Central memory CD4-positive, alpha-beta T cell (primary cell): ENCODE results near the gene TXNRD2.

Experiments
- DNase-seq: peaks from one replicate; pipeline ENCODE4 v3.0.0; 2022

Gene TXNRD2

GRCh38 chr22:19965771-19966709 lies 24.4 kb upstream of the TXNRD2 start:
- no peak for DNase-seq

DNA sequence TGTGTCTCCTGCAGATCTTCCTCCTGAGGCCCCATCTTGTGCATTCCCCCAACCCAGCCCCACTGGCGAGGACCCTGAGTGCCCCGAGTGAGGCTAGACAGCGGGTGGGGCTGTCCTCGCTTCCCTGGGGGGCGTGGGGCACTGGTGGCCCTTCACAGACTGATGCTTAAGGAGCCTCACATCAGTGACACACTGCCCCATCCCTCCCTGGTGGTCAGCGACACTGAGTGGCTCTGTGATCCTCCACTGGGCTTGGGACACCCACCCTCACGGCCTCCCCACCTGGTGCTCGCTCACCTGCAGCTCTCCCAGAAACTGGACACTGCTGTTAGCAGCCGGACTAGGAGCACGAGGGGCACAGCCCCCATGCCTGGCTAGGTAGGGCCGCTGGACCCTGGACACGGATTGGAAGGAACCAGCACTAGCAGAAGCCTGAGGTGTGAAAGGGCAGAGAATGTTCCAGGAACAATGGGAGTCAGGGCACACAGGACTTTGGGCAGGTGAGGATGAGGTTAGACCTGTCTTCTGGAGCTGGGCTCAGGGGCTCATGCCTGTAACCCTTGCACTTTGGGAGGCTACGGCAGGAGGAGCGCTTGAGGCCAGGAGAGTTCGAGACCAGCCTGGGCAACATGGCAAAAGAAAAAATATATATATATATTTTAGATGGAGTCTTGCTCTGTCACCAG lies 23.2 kb upstream of the TXNRD2 start:
- no peak for DNase-seq

- no peak for DNase-seq
These were observed 22.4 kb upstream of the TXNRD2 start for GRCh38 chr22:19963863-19964642.

GRCh38 chr22:19962909-19963806 lies 21.5 kb upstream of the TXNRD2 start:
- DNase-seq: no peak

- peak; percentile 45 for DNase-seq
These were observed 20.8 kb upstream of the TXNRD2 start for GRCh38 chr22:19962246-19962908.

- no peak for DNase-seq
These were observed 20.2 kb upstream of the TXNRD2 start for GRCh38 chr22:19961868-19962245.

DNA sequence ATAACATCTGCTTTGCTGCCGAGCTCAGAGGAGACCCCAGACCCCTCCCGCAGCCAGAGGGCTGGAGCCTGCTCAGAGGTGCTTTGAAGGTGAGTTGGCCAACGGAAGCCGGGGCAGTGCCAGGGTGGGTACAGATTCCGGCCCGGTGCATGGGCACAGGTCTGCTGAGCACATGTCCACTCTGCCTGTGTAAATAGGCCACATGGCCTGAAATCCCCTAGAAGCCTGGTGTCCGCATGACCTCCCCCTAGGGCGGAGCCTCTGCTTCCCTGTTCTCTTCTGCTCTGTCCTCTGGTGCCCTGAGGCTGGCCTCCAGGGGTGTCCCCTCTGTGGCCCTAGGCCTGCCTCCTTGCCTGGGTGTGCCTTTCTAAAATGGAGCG lies 19.6 kb upstream of the TXNRD2 start:
- DNase-seq: no peak

GRCh38 chr22:19960491-19961200 lies 19.0 kb upstream of the TXNRD2 start:
- DNase-seq: no peak

- DNase-seq: no peak
These were observed 18.2 kb upstream of the TXNRD2 start for GRCh38 chr22:19959587-19960490.

GRCh38 chr22:19959043-19959586 lies 17.5 kb upstream of the TXNRD2 start:
- DNase-seq: no peak

DNA sequence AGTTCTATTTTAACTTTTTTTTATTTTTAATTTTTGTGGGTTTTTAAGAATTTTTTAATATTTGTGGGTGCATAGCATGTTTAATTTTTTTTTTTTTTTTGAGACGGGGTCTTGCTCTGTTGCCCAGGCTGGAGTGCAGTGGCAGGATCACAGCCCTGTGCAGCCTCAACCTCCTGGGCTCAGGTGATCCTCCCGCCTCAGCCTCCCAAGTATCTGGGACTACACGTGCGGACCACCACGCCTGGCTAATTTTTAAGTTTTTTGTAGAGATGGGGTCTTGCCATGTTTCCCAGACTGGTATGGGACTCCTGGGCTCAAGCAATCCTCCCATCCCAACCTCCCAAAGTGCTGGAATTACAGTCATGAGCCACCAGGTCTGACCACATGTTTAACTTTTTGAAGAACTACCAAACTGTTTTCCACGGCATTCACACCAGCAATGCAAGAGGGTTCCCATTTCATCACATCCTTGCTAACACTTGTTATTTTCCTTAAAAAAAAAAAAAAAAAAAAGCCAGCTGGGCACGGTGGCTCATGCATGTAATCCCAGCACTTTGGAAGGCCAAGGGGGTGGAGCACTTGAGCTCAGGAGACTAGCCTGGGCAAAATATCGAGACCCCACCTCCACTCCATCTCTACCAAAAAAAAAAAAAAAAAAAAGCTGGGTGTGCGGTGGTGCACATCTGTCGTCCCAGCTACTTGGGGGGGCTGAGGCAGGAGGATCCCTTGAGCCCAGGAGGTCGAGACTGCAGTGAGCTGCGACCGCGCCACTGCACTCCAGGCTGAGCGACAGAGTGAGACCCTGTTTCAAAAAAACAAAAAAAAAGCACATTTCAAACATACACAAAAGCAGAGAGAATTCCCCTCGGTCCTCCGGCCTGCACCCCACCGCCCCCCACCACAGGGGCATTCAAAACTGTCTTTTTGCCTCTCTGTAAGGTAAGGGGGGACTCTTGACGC lies 16.7 kb upstream of the TXNRD2 start:
- DNase-seq: no peak

- no peak for DNase-seq
These were observed 15.8 kb upstream of the TXNRD2 start for GRCh38 chr22:19957445-19957844.

- no peak for DNase-seq
These were observed 13.9 kb upstream of the TXNRD2 start for GRCh38 chr22:19955241-19956128.

DNA sequence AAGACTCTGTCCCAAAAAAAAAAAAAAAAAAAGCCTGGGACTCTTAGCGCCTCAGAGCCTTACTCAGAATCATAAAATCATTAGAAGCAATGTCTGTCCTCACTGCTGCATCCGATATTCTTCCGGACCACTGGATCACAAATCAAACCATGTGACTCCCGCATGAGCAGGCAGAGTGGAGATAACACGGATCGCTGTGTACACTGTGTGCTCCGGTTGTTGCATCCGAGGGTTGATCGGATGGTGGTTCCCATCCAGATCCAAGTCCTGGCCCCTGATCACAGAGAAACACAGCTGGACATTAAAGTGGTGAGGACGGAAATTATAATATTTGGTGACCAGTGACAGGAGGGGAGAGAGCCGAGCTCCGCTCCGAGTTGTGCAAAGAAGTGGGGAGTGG lies 9.7 kb upstream of the TXNRD2 start:
- no peak for DNase-seq

DNA sequence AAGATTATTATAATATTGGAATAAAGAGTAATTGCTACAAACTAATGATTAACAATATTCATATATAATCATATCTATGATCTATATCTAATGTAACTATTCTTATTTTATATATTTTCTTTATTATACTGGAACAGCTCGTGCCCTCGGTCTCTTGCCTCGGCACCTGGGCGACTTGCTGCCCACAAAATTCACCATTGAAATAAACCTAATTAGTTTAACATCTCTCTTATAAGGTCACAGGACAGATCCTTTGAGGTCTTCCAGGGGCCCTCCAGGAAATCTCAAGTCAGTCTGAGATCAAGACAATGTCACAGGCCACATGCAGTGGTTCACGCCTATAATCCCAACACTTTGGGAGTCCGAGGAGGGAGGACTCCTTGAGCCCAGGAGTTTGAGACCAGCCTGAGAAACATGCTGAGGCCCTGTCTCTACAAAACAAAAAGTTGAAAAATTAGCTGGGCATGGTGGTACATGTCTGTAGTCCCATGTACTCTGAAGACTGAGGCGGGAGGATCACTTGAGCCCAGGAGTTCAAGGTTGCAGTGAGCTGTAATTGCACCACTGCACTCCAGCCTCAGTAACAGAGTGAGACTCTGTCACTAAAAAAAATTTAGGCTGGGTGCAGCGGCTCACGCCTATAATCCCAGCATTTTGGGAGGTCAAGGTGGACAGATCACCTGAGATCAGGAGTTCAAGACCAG lies 6.6 kb upstream of the TXNRD2 start:
- DNase-seq: no peak
